Testis (tissue), 3 donors: Measurements from ENCODE around the gene RPS6KA4. TPM values are rescaled to one million over a fixed set of nuclear protein-coding genes. Genes with fewer than 3 reads are reported as not detected.

Experiments
- DNase-seq: peaks from one replicate; pipeline ENCODE4 v3.0.0-alpha.2; 2019
- H3K27ac ChIP-seq, 2 donors: fragments of 200-600 bp; sonication (generic); one replicate each; pipeline ENCODE4 v1.5.1; 2019
- H3K27me3 ChIP-seq: fragments of 200-600 bp; sonication (generic); one replicate; pipeline ENCODE4 v1.5.1; 2019
- H3K36me3 ChIP-seq: fragments of 200-600 bp; sonication (generic); one replicate; pipeline ENCODE4 v1.5.1; 2017; ENCODE audit warnings: low read depth; ENCODE audit errors: missing control alignments
- H3K4me1 ChIP-seq: fragments of 200-600 bp; sonication (generic); one replicate; pipeline ENCODE4 v1.5.1; 2019
- H3K4me3 ChIP-seq, 2 donors: fragments of 200-600 bp; sonication (generic); one replicate each; pipeline ENCODE4 v1.5.1; 2017 to 2019
- H3K9me3 ChIP-seq: fragments of 200-600 bp; sonication (generic); one replicate; pipeline ENCODE4 v1.5.1; 2017
- CTCF ChIP-seq, 3 experiments: fragments of 450-650 bp in 2 of 3; fragments of 200-600 bp in 1 of 3; sonication (generic) in 1 of 3; IDR thresholded peaks; one replicate each; pipeline ENCODE4 v1.5.1; 2016 to 2019; ENCODE audit warnings: antibody characterized with exemption in 3 of 3, mild to moderate bottlenecking in 2 of 3, moderate library complexity in 1 of 3
- POLR2A ChIP-seq: fragments of 450-650 bp; IDR thresholded peaks from one replicate; pipeline ENCODE4 v1.6.1; 2017; ENCODE audit warnings: antibody characterized with exemption, mild to moderate bottlenecking, moderate library complexity
- WGBS, 2 donors: methylation state at CpG; one replicate each; pipeline ENCODE4 v1.1.5; 2018; 5-methylcytosine and 5-hydroxymethylcytosine counted together
- intact Hi-C: fragments of 100-400 bp; cut with DNase I; formaldehyde crosslinking; loops from one replicate; pipeline ENCODE4 v1.15.1; 2023; ENCODE audit warnings: low total_unique reads
- polyA plus RNA-seq: library from polyadenylated mRNA; stranded (reverse); fragments of 350-450 nt; fragmentation: Illumina TruSeq; extraction: RNeasy Lipid Tissue Mini Kit (QIAGEN cat#74804); gene quantifications from one replicate; pipeline ENCODE4 v1.2.3, GENCODE V29; 2014; ENCODE audit warnings: low read depth, low replicate concordance; ENCODE audit not compliant: insufficient read depth
- total RNA-seq, 2 donors: library from RNA; depleted of rRNA; stranded (reverse); fragments of >200 nt; gene quantifications; one replicate each; pipeline ENCODE4 v1.2.3, GENCODE V29; 2016

The RPS6KA4 gene
- total and polyA plus RNA-seq, 3 donors from 2014 or later = 9.2 to 15.6 (median 15.6) TPM

GRCh38 chr11:64359712-64360445 is 917 bp downstream of the RPS6KA4 start:
- WGBS, 2 donors = 27 to 55% methylated on average over 20 to 38 of the region's 38 CpGs
- TF ChIP-seq CTCF (IDR thresholded peaks at IDR 0.05) (no peak), POLR2A (no peak)
- DNase-seq = no peak
- no peaks in the 10 kb centered on the region for H3K36me3 ChIP-seq
- no peaks in the 10 kb centered on the region for H3K27me3 ChIP-seq
- no peak overlapping the region for H3K27ac ChIP-seq
- intact Hi-C loops = no loop called here
- H3K4me1 ChIP-seq = peaks cover 32% of the 10 kb centered on the region
- H3K4me3 ChIP-seq = peak overlapping the region; percentile 66 to 69
- no peaks in the 10 kb centered on the region for H3K9me3 ChIP-seq

- no peaks in the 10 kb centered on the region for H3K27me3 ChIP-seq
- no peak overlapping the region for H3K4me3 ChIP-seq
- H3K36me3 ChIP-seq = no peaks in the 10 kb centered on the region
- no peak for DNase-seq
- H3K4me1 ChIP-seq = peaks cover 26% of the 10 kb centered on the region
- 71 to 72% methylated on average over 7 to 13 of the region's 13 CpGs for WGBS, 2 donors
- intact Hi-C loops = no loop called here
- no peak overlapping the region for H3K27ac ChIP-seq
- TF ChIP-seq CTCF (IDR thresholded peaks at IDR 0.05) (no peak), POLR2A (no peak)
- no peaks in the 10 kb centered on the region for H3K9me3 ChIP-seq
These were observed 1.5 kb downstream of the RPS6KA4 start for GRCh38 chr11:64360448-64360921.

- Histone ChIP-seq H3K9me3 (no peaks in the 10 kb centered on the region), H3K36me3 (no peaks in the 10 kb centered on the region), H3K27ac (no peak overlapping the region), H3K27me3 (no peaks in the 10 kb centered on the region), H3K4me3 (no peak overlapping the region), H3K4me1 (peaks cover 22% of the 10 kb centered on the region)
- 88 to 95% methylated on average over 5 to 18 of the region's 18 CpGs for WGBS, 2 donors
- no peak for TF ChIP-seq CTCF (IDR thresholded peaks at IDR 0.05)
- TF ChIP-seq POLR2A = no peak
- intact Hi-C loops = no loop called here
- no peak for DNase-seq
These were observed 2.7 kb downstream of the RPS6KA4 start for GRCh38 chr11:64361659-64362058.

- H3K9me3 ChIP-seq = no peaks in the 10 kb centered on the region
- peaks cover 22% of the 10 kb centered on the region for H3K4me1 ChIP-seq
- no peaks in the 10 kb centered on the region for H3K36me3 ChIP-seq
- H3K27ac ChIP-seq = no peak overlapping the region
- no peak overlapping the region for H3K4me3 ChIP-seq
- 76 to 92% methylated on average over 10 of the region's 10 CpGs for WGBS, 2 donors
- intact Hi-C loops = no loop called here
- no peak for DNase-seq
- TF ChIP-seq POLR2A (no peak), CTCF (IDR thresholded peaks at IDR 0.05) (no peak)
- no peaks in the 10 kb centered on the region for H3K27me3 ChIP-seq
These were observed 3.4 kb downstream of the RPS6KA4 start for GRCh38 chr11:64362339-64362738.

- TF ChIP-seq POLR2A (no peak), CTCF (IDR thresholded peaks at IDR 0.05) (no peak)
- peaks cover 9% of the 10 kb centered on the region for H3K4me1 ChIP-seq
- H3K9me3 ChIP-seq = no peaks in the 10 kb centered on the region
- no peaks in the 10 kb centered on the region for H3K27me3 ChIP-seq
- no peak for DNase-seq
- intact Hi-C loops = no loop called here
- no peak overlapping the region for H3K4me3 ChIP-seq
- 91 to 92% methylated on average over 6 of the region's 6 CpGs for WGBS, 2 donors
- no peaks in the 10 kb centered on the region for H3K36me3 ChIP-seq
- no peak overlapping the region for H3K27ac ChIP-seq
These were observed 5.5 kb downstream of the RPS6KA4 start for GRCh38 chr11:64364435-64364834.
